ENCODE results near the gene LRRC23.
A peak's percentile ranks its signal among the peaks of the same experiment; 100 is the strongest.
"Not testable (repeated sequence)": the region's sequence is repeated elsewhere in the genome, so short reads cannot be mapped to it uniquely, and the experiment has no call there.

Gene LRRC23

DNA sequence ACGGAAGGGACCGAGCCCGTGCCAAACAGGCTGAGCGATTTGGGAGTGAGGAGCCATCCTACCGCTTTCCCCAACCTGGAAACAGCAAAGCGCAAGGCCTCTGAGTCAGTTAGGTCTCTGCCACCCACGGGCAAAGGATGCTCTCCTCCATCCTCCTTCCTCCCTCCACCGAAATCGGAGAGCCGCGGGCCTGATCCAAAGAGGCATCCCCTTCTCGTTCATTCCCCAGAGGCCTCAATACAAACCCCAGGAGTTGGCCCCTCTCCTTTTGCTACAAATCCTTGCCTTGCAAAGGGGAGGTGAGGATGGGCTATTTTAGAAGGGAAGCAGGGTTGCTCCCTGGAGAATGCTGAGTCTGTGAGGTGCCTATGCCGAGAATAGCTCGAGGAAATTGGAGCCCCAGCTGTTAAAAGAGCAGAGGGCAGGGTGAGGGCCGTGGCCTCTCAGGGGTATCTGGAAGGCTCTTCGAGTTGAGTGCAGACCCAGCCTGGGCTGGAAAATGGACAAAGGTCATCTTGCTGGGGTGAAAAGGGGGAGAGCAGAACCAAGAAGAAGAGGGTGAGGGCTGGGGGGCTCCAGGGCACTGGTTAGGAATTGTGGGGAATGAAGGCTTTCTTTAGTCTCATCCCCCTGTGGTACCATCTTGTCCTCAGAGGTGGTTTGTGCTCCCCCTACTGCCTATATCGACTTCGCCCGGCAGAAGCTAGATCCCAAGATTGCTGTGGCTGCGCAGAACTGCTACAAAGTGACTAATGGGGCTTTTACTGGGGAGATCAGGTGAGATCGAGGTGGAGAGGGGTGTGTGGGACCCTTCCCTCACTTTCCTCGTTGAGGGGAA, 36.2 kb upstream of the LRRC23 start:
- H2AFZ ChIP-seq (ENCODE audit: low read depth, low read length): no peak overlapping the region
- H3K4me3 ChIP-seq (ENCODE audit: low read length): peak overlapping the region; percentile 93
- H3K36me3 ChIP-seq (ENCODE audit: insufficient read depth, low read length): peaks cover 50% of the 10 kb centered on the region
- H3K4me1 ChIP-seq (ENCODE audit: insufficient read depth, low read length): peaks cover 34% of the 10 kb centered on the region
- H3K9me3 ChIP-seq (ENCODE audit: low read length): no peaks in the 10 kb centered on the region
- no peaks in the 10 kb centered on the region for H3K27me3 ChIP-seq (ENCODE audit: insufficient read depth, low read length)

DNA sequence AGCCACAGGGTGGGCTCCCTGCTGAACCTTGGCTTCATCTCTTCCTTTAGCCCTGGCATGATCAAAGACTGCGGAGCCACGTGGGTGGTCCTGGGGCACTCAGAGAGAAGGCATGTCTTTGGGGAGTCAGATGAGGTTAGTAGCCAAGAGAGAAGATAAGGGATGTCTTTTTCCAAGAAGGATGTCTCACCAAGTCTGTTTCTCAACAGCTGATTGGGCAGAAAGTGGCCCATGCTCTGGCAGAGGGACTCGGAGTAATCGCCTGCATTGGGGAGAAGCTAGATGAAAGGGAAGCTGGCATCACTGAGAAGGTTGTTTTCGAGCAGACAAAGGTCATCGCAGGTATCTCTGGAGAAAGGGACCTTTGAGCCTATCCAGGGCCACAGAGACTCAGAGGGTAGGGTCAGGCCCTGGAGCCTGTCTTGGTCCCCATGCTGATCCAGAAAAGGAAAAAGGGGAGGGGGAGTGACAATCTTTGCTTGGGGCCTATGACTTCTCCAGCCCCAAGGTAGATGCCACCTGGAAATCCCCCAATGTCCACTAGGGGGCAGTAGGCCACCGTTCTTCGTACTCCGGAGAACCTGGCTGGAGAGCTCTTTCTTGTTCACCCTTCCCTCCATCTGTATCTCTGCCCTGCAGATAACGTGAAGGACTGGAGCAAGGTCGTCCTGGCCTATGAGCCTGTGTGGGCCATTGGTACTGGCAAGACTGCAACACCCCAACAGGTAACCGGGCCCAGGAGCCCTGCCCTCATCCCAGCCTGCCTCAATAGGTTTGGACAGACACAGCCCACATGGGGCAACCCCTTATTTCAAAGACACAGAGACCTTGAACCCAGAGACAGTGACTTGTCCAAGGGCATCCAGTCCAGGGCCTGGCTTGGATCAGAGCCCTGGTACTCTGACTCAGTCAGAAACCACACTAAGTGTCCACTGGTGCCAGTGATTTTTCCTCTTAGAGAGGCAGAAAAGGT, 35.3 kb upstream of the LRRC23 start:
- Histone ChIP-seq H3K36me3 (ENCODE audit: insufficient read depth, low read length) (peaks cover 41% of the 10 kb centered on the region), H3K4me3 (ENCODE audit: low read length) (peak overlapping the region; percentile 93), H3K27me3 (ENCODE audit: insufficient read depth, low read length) (no peaks in the 10 kb centered on the region)

DNA sequence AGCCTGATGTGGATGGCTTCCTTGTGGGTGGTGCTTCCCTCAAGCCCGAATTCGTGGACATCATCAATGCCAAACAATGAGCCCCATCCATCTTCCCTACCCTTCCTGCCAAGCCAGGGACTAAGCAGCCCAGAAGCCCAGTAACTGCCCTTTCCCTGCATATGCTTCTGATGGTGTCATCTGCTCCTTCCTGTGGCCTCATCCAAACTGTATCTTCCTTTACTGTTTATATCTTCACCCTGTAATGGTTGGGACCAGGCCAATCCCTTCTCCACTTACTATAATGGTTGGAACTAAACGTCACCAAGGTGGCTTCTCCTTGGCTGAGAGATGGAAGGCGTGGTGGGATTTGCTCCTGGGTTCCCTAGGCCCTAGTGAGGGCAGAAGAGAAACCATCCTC, 34.3 kb upstream of the LRRC23 start:
- not testable (repeated sequence) for H3K9me3 ChIP-seq (ENCODE audit: low read length); H3K27me3 ChIP-seq (ENCODE audit: insufficient read depth, low read length); H2AFZ ChIP-seq (ENCODE audit: low read depth, low read length); H3K4me3 ChIP-seq (ENCODE audit: low read length)
- peaks cover 34% of the 10 kb centered on the region for H3K36me3 ChIP-seq (ENCODE audit: insufficient read depth, low read length)
- peaks cover 34% of the 10 kb centered on the region for H3K4me1 ChIP-seq (ENCODE audit: insufficient read depth, low read length)

More for the DNA sequence above, 35.3 kb upstream of the LRRC23 start:
- peaks cover 34% of the 10 kb centered on the region for H3K4me1 ChIP-seq (ENCODE audit: insufficient read depth, low read length)
- H2AFZ ChIP-seq (ENCODE audit: low read depth, low read length): no peak overlapping the region
- H3K9me3 ChIP-seq (ENCODE audit: low read length): no peaks in the 10 kb centered on the region

DNA sequence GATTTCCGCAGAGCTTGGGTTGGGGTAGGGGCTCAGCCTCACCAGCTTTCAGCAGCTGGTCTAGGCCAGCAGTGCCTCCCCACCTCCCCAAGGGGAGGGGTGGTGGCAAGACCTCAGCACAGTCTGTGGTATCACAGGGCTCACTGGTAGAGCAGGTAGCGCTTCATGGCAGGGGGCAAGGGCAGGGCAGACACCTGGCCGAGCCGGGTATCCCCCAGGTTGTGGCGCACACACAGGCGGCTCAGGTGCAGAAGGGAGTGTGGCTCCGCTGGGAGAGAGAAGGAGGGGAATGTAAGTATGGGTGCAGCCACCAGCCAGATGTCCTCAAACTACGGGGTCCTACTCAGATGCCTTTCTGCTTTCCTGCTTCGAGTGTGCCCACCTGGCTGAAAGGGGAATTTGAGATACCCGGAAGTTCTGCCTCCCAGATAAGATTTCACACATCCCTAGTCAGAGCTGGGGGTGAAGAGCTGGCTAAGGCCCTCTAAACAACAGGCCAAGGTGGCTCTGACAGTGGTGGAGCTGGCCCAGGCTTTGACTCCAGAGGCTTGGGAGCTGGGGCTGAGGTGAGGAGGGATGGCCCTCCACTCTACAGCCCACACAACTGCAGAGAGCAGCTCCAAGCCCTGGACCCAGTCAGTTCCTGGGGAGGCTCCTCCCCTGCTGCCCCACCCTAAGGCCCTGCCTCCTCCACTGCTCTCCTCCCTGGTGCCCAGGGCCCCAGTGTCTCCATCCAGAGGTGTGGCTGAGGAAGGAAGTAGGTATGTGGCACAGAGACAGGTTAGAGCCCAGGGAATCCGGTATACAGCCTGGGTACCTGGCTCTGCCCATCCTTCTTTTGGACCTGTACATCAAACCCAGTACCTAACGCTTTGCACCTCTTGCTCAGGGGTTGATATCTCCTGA, 33.3 kb upstream of the LRRC23 start:
- Histone ChIP-seq H3K36me3 (ENCODE audit: insufficient read depth, low read length) (peaks cover 25% of the 10 kb centered on the region), H3K4me1 (ENCODE audit: insufficient read depth, low read length) (peaks cover 34% of the 10 kb centered on the region), H3K4me3 (ENCODE audit: low read length) (no peak overlapping the region), H3K9me3 (ENCODE audit: low read length) (no peaks in the 10 kb centered on the region), H2AFZ (ENCODE audit: low read depth, low read length) (no peak overlapping the region), H3K27me3 (ENCODE audit: insufficient read depth, low read length) (no peaks in the 10 kb centered on the region)

DNA sequence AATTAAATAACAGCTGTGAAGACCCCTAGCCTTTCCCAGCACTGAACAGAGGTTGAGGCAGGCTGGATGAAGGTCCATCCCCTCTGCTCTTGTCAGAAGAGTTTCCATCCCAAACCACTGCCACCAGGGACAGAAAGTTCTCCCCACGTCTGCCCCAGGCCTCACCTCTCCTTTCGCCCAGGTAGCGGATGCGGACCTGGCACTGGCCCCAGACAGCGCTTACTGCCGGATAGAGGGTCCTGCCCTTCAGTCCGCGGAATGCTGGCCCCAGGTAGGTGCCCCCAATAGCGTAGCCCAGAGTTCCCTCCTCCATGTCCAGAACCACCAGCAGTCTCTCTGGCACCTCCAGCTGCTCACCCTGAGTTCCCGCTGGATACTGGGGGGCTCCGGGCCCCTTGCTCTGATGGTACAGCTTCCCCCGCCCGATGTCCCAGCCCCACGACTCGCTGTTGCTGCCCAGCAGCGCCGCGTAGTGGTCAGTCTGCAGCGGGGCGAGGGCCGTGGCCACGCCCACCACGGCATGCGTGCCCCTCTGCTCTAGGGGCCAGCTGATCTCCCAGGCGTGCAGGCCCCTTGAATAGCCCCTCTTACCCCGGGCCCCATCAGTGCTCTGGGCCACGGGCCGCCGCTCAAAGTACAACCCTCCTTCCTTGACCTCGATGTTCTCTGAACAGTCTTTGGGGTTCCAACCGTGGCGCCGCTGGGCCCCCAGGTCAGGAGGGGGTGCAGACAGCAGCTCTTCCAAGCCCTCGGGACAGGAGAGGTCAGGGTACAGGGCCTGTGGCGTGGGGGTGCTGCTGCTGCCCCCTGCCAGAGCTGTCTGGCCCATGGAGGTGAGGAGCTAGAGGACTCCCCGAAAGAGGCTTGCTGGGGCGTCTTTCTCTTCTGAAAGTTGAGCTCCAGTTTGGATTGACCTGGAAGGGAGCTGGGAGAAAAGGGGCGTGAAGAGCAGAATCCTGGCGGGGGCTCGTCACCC, 32.3 kb upstream of the LRRC23 start:
- peaks cover 28% of the 10 kb centered on the region for H3K36me3 ChIP-seq (ENCODE audit: insufficient read depth, low read length)
- no peaks in the 10 kb centered on the region for H3K27me3 ChIP-seq (ENCODE audit: insufficient read depth, low read length)
- peak overlapping the region; percentile 62 for H3K4me3 ChIP-seq (ENCODE audit: low read length)
- no peak overlapping the region for H2AFZ ChIP-seq (ENCODE audit: low read depth, low read length)
- no peaks in the 10 kb centered on the region for H3K9me3 ChIP-seq (ENCODE audit: low read length)
- peaks cover 28% of the 10 kb centered on the region for H3K4me1 ChIP-seq (ENCODE audit: insufficient read depth, low read length)

DNA sequence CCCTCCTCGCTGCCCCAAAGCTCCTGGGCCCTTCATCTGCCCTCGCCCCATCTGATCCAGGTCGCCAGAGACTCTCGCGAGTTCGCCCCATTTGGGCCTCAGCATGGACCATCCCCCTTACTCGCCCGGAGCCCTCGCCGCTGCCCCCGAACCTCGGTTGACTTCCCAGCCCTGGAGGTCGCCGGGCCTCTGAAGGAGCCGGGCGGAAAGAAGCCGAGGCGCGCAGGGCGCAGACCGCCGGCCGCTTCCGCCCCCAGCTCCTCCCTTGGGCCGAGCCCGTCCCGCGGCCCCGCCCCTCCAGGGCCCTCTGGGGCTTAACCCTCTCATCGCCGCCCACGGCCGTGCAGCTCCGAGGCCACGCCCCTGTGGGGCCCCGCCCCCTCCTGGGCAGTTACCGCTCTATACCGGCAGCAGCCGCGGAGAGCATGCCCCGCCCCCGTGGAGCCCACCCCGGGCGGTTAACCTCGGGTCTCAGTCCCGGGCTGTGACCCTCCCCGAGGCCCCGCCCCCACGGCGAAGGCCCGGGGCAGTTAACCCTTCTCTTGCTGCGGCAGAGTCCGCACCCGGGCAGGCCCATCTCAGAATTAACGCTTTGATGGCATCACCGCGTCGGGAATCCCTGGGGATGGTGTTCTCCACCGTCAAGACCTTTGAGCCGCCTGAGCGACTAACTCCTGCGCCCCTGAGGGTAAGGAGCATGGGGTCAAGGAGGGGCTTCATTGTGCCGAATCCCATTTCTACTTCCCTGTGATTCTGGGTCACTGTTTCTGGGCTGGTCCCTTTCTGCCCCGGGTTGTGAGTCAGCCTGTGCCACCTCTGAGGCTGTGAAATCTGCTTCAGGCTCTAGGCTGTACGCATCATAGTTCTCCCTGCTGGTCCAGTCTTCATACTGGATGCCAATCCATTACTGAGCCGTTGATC, 31.3 kb upstream of the LRRC23 start, which contains the start of gene SPSB2:
TSS of gene SPSB2 (minus strand) at position 210 of the 921 bp plus-strand sequence. CDS start 402 bp downstream, outside the sequence.
- Histone ChIP-seq H3K4me1 (ENCODE audit: insufficient read depth, low read length) (peaks cover 24% of the 10 kb centered on the region), H3K9me3 (ENCODE audit: low read length) (no peaks in the 10 kb centered on the region), H3K4me3 (ENCODE audit: low read length) (peak within 1 kb of the TSS; percentile 62), H3K36me3 (ENCODE audit: insufficient read depth, low read length) (peaks cover 28% of the 10 kb centered on the region), H2AFZ (ENCODE audit: low read depth, low read length) (no peak within 1 kb of the TSS), H3K27me3 (ENCODE audit: insufficient read depth, low read length) (no peaks in the 10 kb centered on the region)

DNA sequence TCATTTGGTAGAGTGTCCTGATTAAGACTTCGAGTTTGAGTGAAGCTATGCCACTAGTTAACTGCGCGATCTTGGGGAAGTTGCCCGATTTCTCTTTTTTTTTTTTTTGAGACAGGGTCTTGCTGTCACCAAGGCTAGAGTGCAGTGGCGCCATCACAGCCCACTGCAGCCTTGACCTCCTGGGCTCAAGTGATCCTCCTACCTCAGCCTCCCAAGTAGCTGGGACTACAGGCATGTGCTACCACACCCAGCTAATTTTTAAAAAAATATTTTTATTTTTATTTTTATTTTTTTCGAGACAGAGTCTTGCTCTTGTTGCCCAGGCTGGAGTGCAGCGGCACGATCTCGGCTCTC, 30.6 kb upstream of the LRRC23 start:
- H2AFZ ChIP-seq (ENCODE audit: low read depth, low read length); H3K27me3 ChIP-seq (ENCODE audit: insufficient read depth, low read length); H3K9me3 ChIP-seq (ENCODE audit: low read length): not testable (repeated sequence)
- peak overlapping the region; percentile 62 for H3K4me3 ChIP-seq (ENCODE audit: low read length)
- H3K4me1 ChIP-seq (ENCODE audit: insufficient read depth, low read length): peaks cover 18% of the 10 kb centered on the region
- peaks cover 28% of the 10 kb centered on the region for H3K36me3 ChIP-seq (ENCODE audit: insufficient read depth, low read length)

DNA sequence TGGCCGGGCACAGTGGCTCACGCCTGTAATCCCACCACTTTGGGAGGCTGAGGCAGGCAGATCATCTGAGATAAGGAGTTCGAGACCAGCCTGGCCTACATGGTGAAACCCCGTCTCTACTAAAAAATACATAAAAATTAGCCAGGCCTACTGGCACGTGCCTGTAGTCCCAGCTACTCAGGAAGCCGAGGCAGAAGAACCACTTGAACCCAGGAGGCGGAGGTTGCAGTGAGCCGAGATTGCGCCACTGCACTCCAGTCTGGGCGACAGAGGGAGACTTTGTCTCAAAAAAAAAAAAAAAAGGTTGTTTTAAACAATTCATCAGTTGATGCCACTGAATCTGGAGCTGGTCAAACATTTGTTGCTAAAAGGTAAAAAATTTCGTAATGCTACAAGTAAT, 24.8 kb upstream of the LRRC23 start:
- not testable (repeated sequence) for H3K27me3 ChIP-seq (ENCODE audit: insufficient read depth, low read length); H3K9me3 ChIP-seq (ENCODE audit: low read length); H2AFZ ChIP-seq (ENCODE audit: low read depth, low read length); H3K4me3 ChIP-seq (ENCODE audit: low read length); H3K4me1 ChIP-seq (ENCODE audit: insufficient read depth, low read length)
- H3K36me3 ChIP-seq (ENCODE audit: insufficient read depth, low read length): peaks cover 11% of the 10 kb centered on the region

DNA sequence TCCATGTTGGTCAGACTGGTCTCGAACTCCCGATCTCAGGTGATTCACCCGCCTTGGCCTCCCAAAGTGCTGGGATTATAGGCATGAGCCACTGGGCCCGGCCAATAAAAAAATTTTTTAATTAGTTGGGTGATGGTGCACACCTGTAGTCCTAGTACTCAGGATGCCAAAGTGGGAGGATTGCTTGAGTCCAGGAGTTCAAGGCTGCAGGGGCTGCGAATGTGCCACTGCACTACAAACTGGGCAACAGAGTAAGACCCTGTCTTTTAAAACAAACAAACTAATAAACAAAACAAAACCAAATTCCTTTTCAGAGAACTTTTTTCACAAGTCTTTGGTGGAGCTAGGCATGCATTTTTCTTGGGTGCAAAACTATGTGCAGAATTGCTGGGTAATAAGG, 21.4 kb upstream of the LRRC23 start:
- H2AFZ ChIP-seq (ENCODE audit: low read depth, low read length): no peak overlapping the region
- no peaks in the 10 kb centered on the region for H3K9me3 ChIP-seq (ENCODE audit: low read length)
- H3K4me3 ChIP-seq (ENCODE audit: low read length): no peak overlapping the region
- H3K4me1 ChIP-seq (ENCODE audit: insufficient read depth, low read length): no peaks in the 10 kb centered on the region
- H3K27me3 ChIP-seq (ENCODE audit: insufficient read depth, low read length): no peaks in the 10 kb centered on the region
- peaks cover 10% of the 10 kb centered on the region for H3K36me3 ChIP-seq (ENCODE audit: insufficient read depth, low read length)

DNA sequence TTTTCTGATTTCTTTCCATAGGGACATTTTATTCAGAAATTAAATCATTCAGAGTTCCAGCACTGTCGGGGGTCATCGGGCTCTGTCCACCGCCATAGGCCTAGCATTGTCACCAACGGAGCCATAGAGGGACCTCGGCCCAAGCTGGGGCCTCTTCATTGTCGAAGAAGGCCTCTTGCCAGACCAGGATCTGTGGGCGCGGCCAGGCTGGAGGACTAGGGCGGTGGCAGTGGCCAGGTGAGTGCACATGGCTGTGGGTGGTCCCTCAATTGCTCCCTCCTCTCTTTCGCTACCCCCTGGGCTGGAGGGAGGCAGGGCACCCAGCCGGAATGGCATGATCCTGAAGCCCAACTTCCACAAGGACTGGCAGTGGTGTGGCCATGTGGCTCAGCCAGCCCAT, 20.9 kb upstream of the LRRC23 start:
- no peak overlapping the region for H3K4me3 ChIP-seq (ENCODE audit: low read length)
- H3K9me3 ChIP-seq (ENCODE audit: low read length): no peaks in the 10 kb centered on the region
- peaks cover 10% of the 10 kb centered on the region for H3K36me3 ChIP-seq (ENCODE audit: insufficient read depth, low read length)
- H3K27me3 ChIP-seq (ENCODE audit: insufficient read depth, low read length): no peaks in the 10 kb centered on the region
- no peaks in the 10 kb centered on the region for H3K4me1 ChIP-seq (ENCODE audit: insufficient read depth, low read length)
- no peak overlapping the region for H2AFZ ChIP-seq (ENCODE audit: low read depth, low read length)

DNA sequence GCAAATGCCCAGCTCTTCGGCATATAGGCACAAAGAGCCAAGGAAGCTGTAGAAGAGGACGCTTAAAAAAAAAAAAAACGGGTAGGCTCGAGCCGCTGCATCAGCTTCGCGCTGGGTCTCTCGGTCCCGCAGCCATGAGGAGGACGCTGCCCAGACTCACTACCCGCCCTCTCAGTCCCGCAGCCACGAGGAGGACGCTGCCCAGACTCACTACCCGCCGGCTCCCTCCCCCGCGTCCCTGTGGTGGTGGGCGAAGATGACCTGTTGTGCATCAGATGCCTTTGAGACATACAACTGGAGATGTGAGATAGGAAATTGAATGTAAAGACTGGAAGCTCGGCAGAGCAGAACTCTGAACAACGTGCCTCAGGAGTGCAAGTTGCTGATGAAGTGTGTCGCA, 20.1 kb upstream of the LRRC23 start:
- no peak overlapping the region for H2AFZ ChIP-seq (ENCODE audit: low read depth, low read length)

More for the DNA sequence above, 20.1 kb upstream of the LRRC23 start:
- H3K9me3 ChIP-seq (ENCODE audit: low read length): no peaks in the 10 kb centered on the region
- H3K4me3 ChIP-seq (ENCODE audit: low read length): no peak overlapping the region
- peaks cover 10% of the 10 kb centered on the region for H3K36me3 ChIP-seq (ENCODE audit: insufficient read depth, low read length)
- H3K4me1 ChIP-seq (ENCODE audit: insufficient read depth, low read length): no peaks in the 10 kb centered on the region
- no peaks in the 10 kb centered on the region for H3K27me3 ChIP-seq (ENCODE audit: insufficient read depth, low read length)

Measured in neuron (in vitro differentiated cells).